Measurements from ENCODE around the gene TMC1.

The TMC1 gene

GRCh38 chr9:72614067-72614466, 92.7 kb downstream of the TMC1 start:
- H3K4me3 ChIP-seq (ENCODE audit: low read length): no peak overlapping the region
- H3K27me3 ChIP-seq (ENCODE audit: control insufficient read depth, insufficient read depth, low read length): no peaks in the 10 kb centered on the region
- WGBS (ENCODE audit: insufficient coverage, insufficient read length): no CpG with 5 or more reads among the region's 1 CpG
- H3K4me1 ChIP-seq (ENCODE audit: control insufficient read depth, insufficient read depth, low read length): no peaks in the 10 kb centered on the region
- no peak for DNase-seq (ENCODE audit: low read depth, low spot score)
- H3K27ac ChIP-seq (ENCODE audit: low read length): no peak overlapping the region
- no peaks in the 10 kb centered on the region for H3K36me3 ChIP-seq (ENCODE audit: control insufficient read depth, insufficient read depth, low read length)
- H3K9me3 ChIP-seq (ENCODE audit: control insufficient read depth, insufficient read depth, low read length): no peaks in the 10 kb centered on the region

- H3K4me1 ChIP-seq (ENCODE audit: control insufficient read depth, insufficient read depth, low read length): no peaks in the 10 kb centered on the region
- no peaks in the 10 kb centered on the region for H3K9me3 ChIP-seq (ENCODE audit: control insufficient read depth, insufficient read depth, low read length)
- no peak overlapping the region for H3K4me3 ChIP-seq (ENCODE audit: low read length)
- no peak for DNase-seq (ENCODE audit: low read depth, low spot score)
- H3K27ac ChIP-seq (ENCODE audit: low read length): no peak overlapping the region
- WGBS (ENCODE audit: insufficient coverage, insufficient read length): no CpG with 5 or more reads among the region's 6 CpGs
- H3K36me3 ChIP-seq (ENCODE audit: control insufficient read depth, insufficient read depth, low read length): no peaks in the 10 kb centered on the region
- H3K27me3 ChIP-seq (ENCODE audit: control insufficient read depth, insufficient read depth, low read length): no peaks in the 10 kb centered on the region
Observed at GRCh38 chr9:72615931-72616330, 94.5 kb downstream of the TMC1 start.

- no peaks in the 10 kb centered on the region for H3K4me1 ChIP-seq (ENCODE audit: control insufficient read depth, insufficient read depth, low read length)
- H3K36me3 ChIP-seq (ENCODE audit: control insufficient read depth, insufficient read depth, low read length): no peaks in the 10 kb centered on the region
- H3K9me3 ChIP-seq (ENCODE audit: control insufficient read depth, insufficient read depth, low read length): no peaks in the 10 kb centered on the region
- H3K27me3 ChIP-seq (ENCODE audit: control insufficient read depth, insufficient read depth, low read length): no peaks in the 10 kb centered on the region
- DNase-seq (ENCODE audit: low read depth, low spot score): no peak
- WGBS (ENCODE audit: insufficient coverage, insufficient read length): no CpG with 5 or more reads among the region's 2 CpGs
- H3K27ac ChIP-seq (ENCODE audit: low read length): no peak overlapping the region
- no peak overlapping the region for H3K4me3 ChIP-seq (ENCODE audit: low read length)
Observed at GRCh38 chr9:72618811-72619210, 97.4 kb downstream of the TMC1 start.

GRCh38 chr9:72622186-72622585, 100.8 kb downstream of the TMC1 start:
- WGBS (ENCODE audit: insufficient coverage, insufficient read length): no CpG with 5 or more reads among the region's 2 CpGs
- no peaks in the 10 kb centered on the region for H3K9me3 ChIP-seq (ENCODE audit: control insufficient read depth, insufficient read depth, low read length)
- H3K36me3 ChIP-seq (ENCODE audit: control insufficient read depth, insufficient read depth, low read length): no peaks in the 10 kb centered on the region
- DNase-seq (ENCODE audit: low read depth, low spot score): no peak
- no peaks in the 10 kb centered on the region for H3K27me3 ChIP-seq (ENCODE audit: control insufficient read depth, insufficient read depth, low read length)
- no peaks in the 10 kb centered on the region for H3K4me1 ChIP-seq (ENCODE audit: control insufficient read depth, insufficient read depth, low read length)
- H3K27ac ChIP-seq (ENCODE audit: low read length): no peak overlapping the region
- H3K4me3 ChIP-seq (ENCODE audit: low read length): no peak overlapping the region

- no peaks in the 10 kb centered on the region for H3K36me3 ChIP-seq (ENCODE audit: control insufficient read depth, insufficient read depth, low read length)
- H3K4me3 ChIP-seq (ENCODE audit: low read length): no peak overlapping the region
- no peaks in the 10 kb centered on the region for H3K9me3 ChIP-seq (ENCODE audit: control insufficient read depth, insufficient read depth, low read length)
- WGBS (ENCODE audit: insufficient coverage, insufficient read length): no CpG with 5 or more reads among the region's 2 CpGs
- no peaks in the 10 kb centered on the region; the same call in 1 of the 2 replicates for H3K4me1 ChIP-seq (ENCODE audit: control insufficient read depth, insufficient read depth, low read length)
- DNase-seq (ENCODE audit: low read depth, low spot score): no peak
- no peaks in the 10 kb centered on the region for H3K27me3 ChIP-seq (ENCODE audit: control insufficient read depth, insufficient read depth, low read length)
- H3K27ac ChIP-seq (ENCODE audit: low read length): no peak overlapping the region
Observed at GRCh38 chr9:72623156-72623555, 101.7 kb downstream of the TMC1 start.

GRCh38 chr9:72627147-72627546, 105.7 kb downstream of the TMC1 start:
- H3K4me3 ChIP-seq (ENCODE audit: low read length): no peak overlapping the region
- DNase-seq (ENCODE audit: low read depth, low spot score): no peak
- H3K36me3 ChIP-seq (ENCODE audit: control insufficient read depth, insufficient read depth, low read length): no peaks in the 10 kb centered on the region
- H3K27me3 ChIP-seq (ENCODE audit: control insufficient read depth, insufficient read depth, low read length): no peaks in the 10 kb centered on the region
- no peak overlapping the region for H3K27ac ChIP-seq (ENCODE audit: low read length)
- H3K4me1 ChIP-seq (ENCODE audit: control insufficient read depth, insufficient read depth, low read length): no peaks in the 10 kb centered on the region; the same call in 1 of the 2 replicates
- no peaks in the 10 kb centered on the region for H3K9me3 ChIP-seq (ENCODE audit: control insufficient read depth, insufficient read depth, low read length)
- WGBS (ENCODE audit: insufficient coverage, insufficient read length): no CpG with 5 or more reads among the region's 2 CpGs

GRCh38 chr9:72627956-72628540, 106.6 kb downstream of the TMC1 start:
- no peak for DNase-seq (ENCODE audit: low read depth, low spot score)
- Histone ChIP-seq H3K27ac (ENCODE audit: low read length) (no peak overlapping the region), H3K4me3 (ENCODE audit: low read length) (no peak overlapping the region), H3K27me3 (ENCODE audit: control insufficient read depth, insufficient read depth, low read length) (no peaks in the 10 kb centered on the region), H3K9me3 (ENCODE audit: control insufficient read depth, insufficient read depth, low read length) (no peaks in the 10 kb centered on the region), H3K36me3 (ENCODE audit: control insufficient read depth, insufficient read depth, low read length) (no peaks in the 10 kb centered on the region), H3K4me1 (ENCODE audit: control insufficient read depth, insufficient read depth, low read length) (no peaks in the 10 kb centered on the region; the same call in 1 of the 2 replicates)
- WGBS (ENCODE audit: insufficient coverage, insufficient read length): no CpG with 5 or more reads among the region's 7 CpGs

- Histone ChIP-seq H3K9me3 (ENCODE audit: control insufficient read depth, insufficient read depth, low read length) (no peaks in the 10 kb centered on the region), H3K27me3 (ENCODE audit: control insufficient read depth, insufficient read depth, low read length) (no peaks in the 10 kb centered on the region), H3K36me3 (ENCODE audit: control insufficient read depth, insufficient read depth, low read length) (no peaks in the 10 kb centered on the region), H3K27ac (ENCODE audit: low read length) (no peak overlapping the region), H3K4me3 (ENCODE audit: low read length) (no peak overlapping the region), H3K4me1 (ENCODE audit: control insufficient read depth, insufficient read depth, low read length) (no peaks in the 10 kb centered on the region)
- no peak for DNase-seq (ENCODE audit: low read depth, low spot score)
- WGBS (ENCODE audit: insufficient coverage, insufficient read length): no CpG with 5 or more reads among the region's 5 CpGs
Observed at GRCh38 chr9:72633966-72634365, 112.6 kb downstream of the TMC1 start.

GRCh38 chr9:72635197-72635596, 113.8 kb downstream of the TMC1 start:
- no peak overlapping the region for H3K27ac ChIP-seq (ENCODE audit: low read length)
- H3K4me3 ChIP-seq (ENCODE audit: low read length): no peak overlapping the region
- H3K27me3 ChIP-seq (ENCODE audit: control insufficient read depth, insufficient read depth, low read length): no peaks in the 10 kb centered on the region
- WGBS (ENCODE audit: insufficient coverage, insufficient read length): no CpG with 5 or more reads among the region's 1 CpG
- DNase-seq (ENCODE audit: low read depth, low spot score): peak; percentile 63
- H3K9me3 ChIP-seq (ENCODE audit: control insufficient read depth, insufficient read depth, low read length): no peaks in the 10 kb centered on the region
- H3K36me3 ChIP-seq (ENCODE audit: control insufficient read depth, insufficient read depth, low read length): no peaks in the 10 kb centered on the region
- H3K4me1 ChIP-seq (ENCODE audit: control insufficient read depth, insufficient read depth, low read length): no peaks in the 10 kb centered on the region

- no peak for DNase-seq (ENCODE audit: low read depth, low spot score)
- H3K36me3 ChIP-seq (ENCODE audit: control insufficient read depth, insufficient read depth, low read length): no peaks in the 10 kb centered on the region
- no peaks in the 10 kb centered on the region for H3K4me1 ChIP-seq (ENCODE audit: control insufficient read depth, insufficient read depth, low read length)
- no peaks in the 10 kb centered on the region for H3K27me3 ChIP-seq (ENCODE audit: control insufficient read depth, insufficient read depth, low read length)
- H3K9me3 ChIP-seq (ENCODE audit: control insufficient read depth, insufficient read depth, low read length): no peaks in the 10 kb centered on the region
- H3K4me3 ChIP-seq (ENCODE audit: low read length): no peak overlapping the region
- H3K27ac ChIP-seq (ENCODE audit: low read length): no peak overlapping the region
- WGBS (ENCODE audit: insufficient coverage, insufficient read length): no CpG with 5 or more reads among the region's 3 CpGs
Observed at GRCh38 chr9:72636621-72637020, 115.2 kb downstream of the TMC1 start.

- Histone ChIP-seq H3K27ac (ENCODE audit: low read length) (no peak overlapping the region), H3K4me3 (ENCODE audit: low read length) (no peak overlapping the region), H3K27me3 (ENCODE audit: control insufficient read depth, insufficient read depth, low read length) (no peaks in the 10 kb centered on the region), H3K4me1 (ENCODE audit: control insufficient read depth, insufficient read depth, low read length) (no peaks in the 10 kb centered on the region), H3K9me3 (ENCODE audit: control insufficient read depth, insufficient read depth, low read length) (no peaks in the 10 kb centered on the region), H3K36me3 (ENCODE audit: control insufficient read depth, insufficient read depth, low read length) (no peaks in the 10 kb centered on the region)
- no peak for DNase-seq (ENCODE audit: low read depth, low spot score)
Observed at GRCh38 chr9:72643651-72644050, 122.2 kb downstream of the TMC1 start.
